PC-9 (cell line): Measurements from ENCODE around the gene NMS. TPM values are rescaled to one million over a fixed set of nuclear protein-coding genes. Genes with fewer than 3 reads are reported as not detected.

ENCODE experiments used
- BruUV-seq: library from RNA; stranded (reverse); fragments of 400-500 nt; replicated peaks from 2 replicates; lab custom pipeline; 2021; lab: Mats Ljungman, UMichigan
- CTCF ChIA-PET: fragments of 300-600 bp; sonication (Branson Sonifier 250); formaldehyde crosslinking; loops from one replicate; lab custom pipeline; 2022; ENCODE audit warnings: antibody characterized with exemption; lab: Charles Lee
- POLR2A ChIA-PET: fragments of 300-600 bp; sonication (Branson Sonifier 250); formaldehyde crosslinking; loops from one replicate; lab custom pipeline; 2022; ENCODE audit warnings: antibody characterized with exemption; ENCODE audit not compliant: unreplicated experiment; lab: Charles Lee
- DNase-seq, 2 experiments: peaks; one replicate each; pipeline versions ENCODE4 v3.0.0 to v3.0.0-alpha.2; 2015 to 2022; ENCODE audit warnings: mixed read lengths in 1 of 2
- H2AFZ ChIP-seq: fragments of 200-600 bp; sonication (generic); 2 replicates; pipeline ENCODE4 v1.8.1; 2017; ENCODE audit warnings: antibody characterized with exemption
- H3F3A ChIP-seq: fragments of 200-600 bp; sonication (generic); 2 replicates; pipeline ENCODE4 v1.8.1; 2017; ENCODE audit warnings: antibody characterized with exemption, mild to moderate bottlenecking, low read depth; ENCODE audit not compliant: insufficient read depth
- H3K27ac ChIP-seq: fragments of 200-600 bp; sonication (generic); 2 replicates; pipeline ENCODE4 v1.6.1; 2016; ENCODE audit warnings: mixed run types
- H3K27me3 ChIP-seq: fragments of 200-600 bp; sonication (generic); 2 replicates; pipeline ENCODE4 v1.6.1; 2016; ENCODE audit warnings: low read depth, mixed run types; ENCODE audit not compliant: insufficient read depth
- H3K36me3 ChIP-seq: fragments of 200-600 bp; sonication (generic); 2 replicates; pipeline ENCODE4 v1.6.1; 2016; ENCODE audit warnings: low read depth, mixed run types
- H3K4me1 ChIP-seq: fragments of 200-600 bp; sonication (generic); replicated peaks from 2 replicates; pipeline ENCODE4 v1.6.1; 2016; ENCODE audit warnings: mixed run types; ENCODE audit not compliant: insufficient read depth
- H3K4me2 ChIP-seq: fragments of 200-600 bp; sonication (generic); 2 replicates; pipeline ENCODE4 v1.6.1; 2017; ENCODE audit warnings: mixed run types
- H3K4me3 ChIP-seq: fragments of 200-600 bp; sonication (generic); 2 replicates; pipeline ENCODE4 v1.6.1; 2016; ENCODE audit warnings: mixed run types
- H3K79me2 ChIP-seq: fragments of 200-600 bp; sonication (generic); 2 replicates; pipeline ENCODE4 v1.6.1; 2017; ENCODE audit warnings: low read depth, mixed run types
- H3K9me2 ChIP-seq: fragments of 200-600 bp; sonication (generic); 2 replicates; pipeline ENCODE4 v1.8.1; 2017; ENCODE audit warnings: mild to moderate bottlenecking; ENCODE audit not compliant: insufficient read depth
- H3K9me3 ChIP-seq: fragments of 200-600 bp; sonication (generic); 2 replicates; pipeline ENCODE4 v1.8.1; 2016; ENCODE audit warnings: low read depth; ENCODE audit not compliant: insufficient read depth
- H4K20me1 ChIP-seq: fragments of 200-600 bp; sonication (generic); 2 replicates; pipeline ENCODE4 v1.8.1; 2017; ENCODE audit not compliant: insufficient read depth
- EZH2 ChIP-seq: fragments of 200-600 bp; sonication (generic); IDR thresholded peaks from 2 replicates; pipeline ENCODE4 v1.8.0; 2017; ENCODE audit warnings: antibody characterized with exemption, low read depth
- intact Hi-C: fragments of 100-400 bp; cut with micrococcal nuclease; formaldehyde crosslinking; loops from one replicate; pipeline ENCODE4 v1.10.0; 2022; ENCODE audit not compliant: unreplicated experiment
- total RNA-seq: library from RNA; stranded (reverse); gene quantifications from 2 replicates; pipeline ENCODE4 v1.2.3, GENCODE V29; 2021
- TF ChIP-seq, protein P1 (sequence below): fragments of 200-600 bp; sonication (generic); conservative IDR thresholded peaks from 2 replicates; pipeline ENCODE4 v1.6.1; 2017; ENCODE audit warnings: mixed run types, antibody characterized with exemption, mild to moderate bottlenecking, moderate library complexity

The NMS gene
- total RNA-seq, 1 experiment from 2014 or later: not detected

DNA sequence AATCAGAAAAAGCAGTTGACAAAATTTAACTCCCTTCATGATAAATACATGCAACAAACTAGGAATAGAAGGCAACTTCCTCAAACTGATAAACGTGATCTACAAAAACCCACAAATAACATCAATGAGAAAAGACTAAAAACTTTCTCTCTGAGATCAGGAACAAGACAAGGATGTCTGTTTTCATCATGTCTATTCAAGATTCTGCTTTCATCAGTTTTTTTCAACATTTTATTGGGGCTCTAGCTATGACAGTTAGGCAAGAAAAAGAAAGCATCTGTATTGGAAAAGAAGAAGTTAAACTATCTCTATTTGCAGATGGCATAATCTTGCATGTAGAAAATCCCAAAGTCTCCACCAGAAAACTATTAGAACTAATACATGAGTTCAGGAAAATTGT, 40.6 kb upstream of the NMS start:
- intact Hi-C loops: no loop called here
- no peak overlapping the region for H3K4me3 ChIP-seq
- CTCF ChIA-PET: no interaction called here

GRCh38 chr2:100437751-100438150, 32.5 kb upstream of the NMS start:
- BruUV-seq: no TSS peak
- Histone ChIP-seq H3K9me3 (no peaks in the 10 kb centered on the region), H3K4me1 (no peaks in the 10 kb centered on the region), H3K27ac (no peak overlapping the region), H2AFZ (no peak overlapping the region), H3K79me2 (no peaks in the 10 kb centered on the region), H4K20me1 (no peaks in the 10 kb centered on the region), H3K4me2 (no peak overlapping the region), H3K4me3 (no peak overlapping the region), H3K9me2 (no peaks in the 10 kb centered on the region), H3K27me3 (peaks cover 42% of the 10 kb centered on the region), H3F3A (no peaks in the 10 kb centered on the region), H3K36me3 (no peaks in the 10 kb centered on the region)
- ChIA-PET POLR2A (no interaction called here), CTCF (no interaction called here)
- no peak for DNase-seq
- TF ChIP-seq EZH2: no peak
- TF ChIP-seq, protein P1, sequence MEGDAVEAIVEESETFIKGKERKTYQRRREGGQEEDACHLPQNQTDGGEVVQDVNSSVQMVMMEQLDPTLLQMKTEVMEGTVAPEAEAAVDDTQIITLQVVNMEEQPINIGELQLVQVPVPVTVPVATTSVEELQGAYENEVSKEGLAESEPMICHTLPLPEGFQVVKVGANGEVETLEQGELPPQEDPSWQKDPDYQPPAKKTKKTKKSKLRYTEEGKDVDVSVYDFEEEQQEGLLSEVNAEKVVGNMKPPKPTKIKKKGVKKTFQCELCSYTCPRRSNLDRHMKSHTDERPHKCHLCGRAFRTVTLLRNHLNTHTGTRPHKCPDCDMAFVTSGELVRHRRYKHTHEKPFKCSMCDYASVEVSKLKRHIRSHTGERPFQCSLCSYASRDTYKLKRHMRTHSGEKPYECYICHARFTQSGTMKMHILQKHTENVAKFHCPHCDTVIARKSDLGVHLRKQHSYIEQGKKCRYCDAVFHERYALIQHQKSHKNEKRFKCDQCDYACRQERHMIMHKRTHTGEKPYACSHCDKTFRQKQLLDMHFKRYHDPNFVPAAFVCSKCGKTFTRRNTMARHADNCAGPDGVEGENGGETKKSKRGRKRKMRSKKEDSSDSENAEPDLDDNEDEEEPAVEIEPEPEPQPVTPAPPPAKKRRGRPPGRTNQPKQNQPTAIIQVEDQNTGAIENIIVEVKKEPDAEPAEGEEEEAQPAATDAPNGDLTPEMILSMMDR: no peak
- intact Hi-C loops: no loop called here

More for the DNA sequence above, 40.6 kb upstream of the NMS start:
- no peak overlapping the region for H3K4me2 ChIP-seq
- TF ChIP-seq EZH2: no peak
- TF ChIP-seq, protein P1: no peak
- POLR2A ChIA-PET: interaction anchor here (0.6 kb wide), 1 partner anchor 547 kb away, joined by 3 read pairs; no protein-coding TSS in a partner anchor
- H3K79me2 ChIP-seq: no peaks in the 10 kb centered on the region
- H3K9me2 ChIP-seq: no peaks in the 10 kb centered on the region; the same call in 1 of the 2 replicates
- 0 out of 2 replicates have a peak, but pooled peaks cover 5% of the 10 kb centered on the region for H4K20me1 ChIP-seq
- H2AFZ ChIP-seq: no peak overlapping the region
- no peaks in the 10 kb centered on the region for H3K36me3 ChIP-seq
- no peaks in the 10 kb centered on the region for H3K9me3 ChIP-seq
- no peaks in the 10 kb centered on the region for H3K4me1 ChIP-seq
- no TSS peak for BruUV-seq
- H3K27ac ChIP-seq: no peak overlapping the region
- no peaks in the 10 kb centered on the region for H3F3A ChIP-seq
- H3K27me3 ChIP-seq: peaks cover 41% of the 10 kb centered on the region; the same call in 1 of the 2 replicates
- DNase-seq: no peak

- intact Hi-C loops: no loop called here
- no peak overlapping the region for H3K4me2 ChIP-seq
- no peaks in the 10 kb centered on the region for H3K9me2 ChIP-seq
- ChIA-PET POLR2A (no interaction called here), CTCF (no interaction called here)
- no peaks in the 10 kb centered on the region for H3K79me2 ChIP-seq
- H3K4me1 ChIP-seq: no peaks in the 10 kb centered on the region
- BruUV-seq: no TSS peak
- no peaks in the 10 kb centered on the region for H4K20me1 ChIP-seq
- no peak for DNase-seq
- H3K36me3 ChIP-seq: no peaks in the 10 kb centered on the region
- H3K9me3 ChIP-seq: no peaks in the 10 kb centered on the region
- H3K27ac ChIP-seq: no peak overlapping the region
- no peak overlapping the region for H3K4me3 ChIP-seq
- H3K27me3 ChIP-seq: peaks cover 54% of the 10 kb centered on the region
- H3F3A ChIP-seq: no peaks in the 10 kb centered on the region
- H2AFZ ChIP-seq: no peak overlapping the region
- TF ChIP-seq EZH2: no peak
- TF ChIP-seq, protein P1: no peak
These were observed 23.6 kb upstream of the NMS start for GRCh38 chr2:100446696-100447095.
